GM19452 (cell line): ENCODE results near the gene RNF8.

Experiments used
- ATAC-seq: cut with Tn5 transposase; IDR thresholded peaks from one replicate; pipeline ENCODE4 v1.9.1; 2021; ENCODE audit not compliant: unreplicated experiment

RNF8 gene

DNA sequence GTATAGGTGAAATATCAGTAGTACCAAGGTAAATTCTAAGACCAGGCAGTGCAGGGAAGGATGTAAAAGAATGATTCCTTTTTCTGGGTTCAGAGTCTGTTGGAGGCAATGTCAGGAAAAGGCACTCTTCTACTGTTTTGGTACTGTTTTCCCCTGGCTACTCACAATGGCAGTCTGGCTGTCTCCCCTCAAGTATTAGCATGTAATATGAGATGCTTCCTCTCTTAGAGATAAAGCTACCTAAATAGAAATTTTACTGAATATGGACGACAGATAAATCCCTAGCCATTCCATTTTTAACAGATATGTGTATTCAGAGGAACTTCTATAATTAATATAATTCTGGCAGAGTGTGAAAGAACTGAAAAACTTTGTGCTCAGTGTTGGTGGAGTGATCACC is 3.5 kb downstream of the RNF8 start:
- no peak for ATAC-seq

DNA sequence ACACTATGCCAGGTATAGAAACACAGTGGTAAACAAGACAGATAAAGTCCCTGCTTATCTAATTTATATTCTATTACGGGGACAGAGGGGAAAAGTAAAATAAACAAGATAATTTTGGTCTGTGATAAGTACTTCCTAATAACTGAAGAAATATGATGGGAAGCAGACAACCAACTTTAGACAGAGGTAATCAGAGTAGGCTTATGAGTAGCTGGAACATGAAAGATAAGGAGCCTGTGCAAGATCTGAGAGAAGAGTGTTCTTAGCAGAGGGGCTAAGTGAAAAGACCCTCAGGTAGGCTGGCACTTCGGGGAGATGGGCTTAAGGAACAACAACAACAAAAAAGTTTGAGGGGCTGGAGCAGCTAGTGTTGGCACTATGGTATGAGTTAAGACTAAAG is 4.1 kb downstream of the RNF8 start:
- ATAC-seq, result no peak

- no peak for ATAC-seq
Measured at GRCh38 chr6:37359039-37359438, 5.3 kb downstream of the RNF8 start.

DNA sequence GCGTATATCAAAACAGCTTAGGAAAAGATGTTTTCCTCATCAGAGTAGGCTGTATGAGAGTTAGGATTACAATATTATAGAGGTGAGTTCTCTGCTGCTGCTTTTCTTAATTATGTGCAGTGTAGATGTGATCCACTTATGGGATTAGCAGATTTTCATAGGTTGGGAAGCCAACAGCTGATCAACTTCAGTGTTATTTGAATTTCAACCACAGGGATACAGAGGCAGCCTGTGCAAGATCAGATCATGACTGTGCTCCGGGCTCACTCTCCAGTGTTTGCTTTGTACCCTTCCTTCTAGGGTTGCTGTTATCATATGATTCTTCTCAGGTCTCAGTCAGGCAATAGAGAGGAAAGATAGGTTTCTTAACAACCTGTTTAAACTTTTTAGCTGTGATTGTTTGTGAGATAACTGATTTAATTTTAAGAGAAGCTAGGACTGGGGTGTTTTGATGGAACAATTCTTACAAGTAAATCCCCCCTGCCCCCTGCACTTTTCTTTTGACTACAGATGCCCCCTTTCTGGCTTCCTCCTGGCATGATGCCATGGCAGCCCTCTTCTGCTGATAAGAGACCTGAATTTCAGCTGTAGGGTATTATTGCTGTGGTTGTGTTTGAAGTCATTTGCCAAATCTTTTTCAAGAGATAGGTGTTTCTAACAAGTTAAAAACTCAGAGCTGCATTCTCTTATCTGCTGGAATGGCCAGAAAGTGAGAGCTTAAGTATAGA is 8.5 kb downstream of the RNF8 start:
- ATAC-seq, result no peak

DNA sequence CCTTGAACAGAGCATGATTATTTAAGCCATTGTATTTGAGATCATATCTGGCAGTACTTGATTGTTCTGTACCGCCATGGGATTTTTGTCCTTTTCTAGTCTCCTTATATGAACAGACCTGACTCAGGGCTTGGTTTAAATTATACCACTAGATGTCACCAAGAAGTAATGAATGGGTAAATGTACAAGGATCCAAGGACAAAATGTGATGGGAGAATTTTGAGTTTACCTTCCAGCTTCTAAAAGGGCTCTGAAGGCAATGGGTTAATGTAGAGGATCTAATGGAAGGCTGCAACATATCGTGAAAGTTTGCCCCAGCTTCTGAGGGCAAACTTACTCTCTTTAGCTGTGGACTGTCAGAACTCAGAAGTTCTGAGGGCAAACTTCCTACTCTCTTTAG is 12.0 kb downstream of the RNF8 start:
- no peak for ATAC-seq

GRCh38 chr6:37366910-37367309 is 13.1 kb downstream of the RNF8 start:
- no peak for ATAC-seq

DNA sequence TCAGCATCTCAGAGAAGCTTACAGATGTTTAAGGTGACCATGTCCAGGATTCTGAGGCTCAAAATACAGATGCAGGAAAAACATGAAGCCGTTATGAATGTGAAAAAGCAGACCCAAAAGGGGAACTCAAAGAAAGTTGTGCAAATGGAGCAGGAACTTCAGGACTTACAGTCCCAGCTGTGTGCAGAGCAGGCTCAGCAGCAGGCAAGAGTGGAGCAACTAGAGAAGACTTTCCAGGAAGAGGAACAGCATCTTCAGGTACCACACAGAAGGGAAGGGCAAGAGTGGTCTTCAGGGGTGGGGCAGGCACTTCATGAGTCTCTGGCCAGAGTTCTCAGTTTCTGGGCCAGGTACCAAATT is 15.2 kb downstream of the RNF8 start:
- ATAC-seq, result no peak

- ATAC-seq, result no peak
Measured at GRCh38 chr6:37369321-37370201, 15.8 kb downstream of the RNF8 start.

DNA sequence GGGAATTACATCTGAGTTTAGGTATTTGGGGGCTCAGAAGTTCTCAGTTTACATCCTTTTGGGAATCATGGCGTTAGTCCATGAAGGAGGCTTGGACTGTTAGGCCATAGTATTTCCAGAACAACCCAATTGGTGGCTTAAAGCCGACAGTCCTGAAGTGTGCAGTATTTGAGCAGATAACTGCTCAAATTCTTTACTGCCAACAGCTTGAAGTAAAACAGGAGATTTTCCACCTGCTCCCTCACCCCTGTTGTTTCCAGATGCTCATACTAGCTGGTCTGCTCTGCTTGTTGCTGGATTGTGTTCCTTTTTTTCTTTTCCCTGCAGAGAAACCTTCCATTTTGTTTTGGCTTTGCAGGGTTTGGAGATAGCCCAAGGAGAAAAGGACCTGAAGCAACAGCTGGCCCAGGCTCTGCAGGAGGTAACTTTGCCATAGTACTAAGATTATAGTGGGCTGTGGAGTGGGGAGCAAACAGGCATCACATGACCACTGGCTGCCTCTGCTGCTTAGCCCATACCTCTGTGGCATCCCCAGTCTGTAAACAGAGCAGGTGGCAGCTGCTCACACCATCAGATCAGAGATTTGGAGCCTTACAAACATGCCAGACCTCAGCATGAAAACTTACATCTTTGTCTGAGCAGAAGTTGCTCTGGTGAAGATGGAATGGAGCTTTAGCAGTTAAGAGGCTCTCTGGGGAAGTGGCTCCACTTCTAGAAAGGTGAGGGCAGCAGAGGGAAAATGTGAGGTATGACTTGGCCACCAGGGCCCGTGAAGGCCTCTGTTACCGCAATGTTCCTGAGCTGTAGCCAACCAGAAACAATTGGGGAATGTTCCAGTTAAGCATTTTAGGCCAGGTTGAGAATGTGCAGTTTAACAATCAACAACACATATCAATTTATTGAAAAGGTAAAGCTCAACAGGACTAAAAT is 17.6 kb downstream of the RNF8 start:
- no peak for ATAC-seq

GRCh38 chr6:37372116-37372515 is 18.3 kb downstream of the RNF8 start:
- no peak for ATAC-seq

DNA sequence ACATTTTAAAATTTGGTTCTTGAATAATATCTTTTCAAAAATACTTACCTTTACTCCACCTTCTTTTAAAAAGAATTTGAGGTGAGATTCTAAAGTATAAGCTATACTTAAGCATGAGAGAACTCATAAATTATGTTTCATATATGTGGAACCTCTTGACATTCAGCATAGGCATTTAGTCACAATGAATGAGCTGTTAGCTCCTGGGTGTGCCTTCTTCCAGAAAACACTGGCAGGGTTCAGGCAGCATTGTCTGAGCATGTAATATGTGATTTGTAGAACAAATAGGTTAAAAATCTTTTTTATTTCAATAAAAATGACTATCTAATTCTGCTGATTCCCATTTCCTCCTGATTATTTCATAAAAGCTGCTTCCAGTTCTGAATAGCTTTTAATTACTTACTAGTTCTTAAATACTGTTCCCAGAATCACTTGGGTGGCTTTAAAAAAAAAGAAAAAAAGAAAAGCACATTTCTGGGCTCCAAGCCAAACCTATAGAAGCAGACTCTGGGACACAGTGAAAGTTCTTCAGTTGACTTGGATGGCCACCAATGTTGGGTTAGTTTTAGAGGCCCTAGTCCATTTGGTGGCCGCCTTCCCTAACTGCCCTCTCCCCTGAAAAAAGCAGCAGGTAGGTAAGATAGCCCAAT is 20.2 kb downstream of the RNF8 start:
- no peak for ATAC-seq

- no peak for ATAC-seq
Measured at GRCh38 chr6:37375376-37375775, 21.6 kb downstream of the RNF8 start.

DNA sequence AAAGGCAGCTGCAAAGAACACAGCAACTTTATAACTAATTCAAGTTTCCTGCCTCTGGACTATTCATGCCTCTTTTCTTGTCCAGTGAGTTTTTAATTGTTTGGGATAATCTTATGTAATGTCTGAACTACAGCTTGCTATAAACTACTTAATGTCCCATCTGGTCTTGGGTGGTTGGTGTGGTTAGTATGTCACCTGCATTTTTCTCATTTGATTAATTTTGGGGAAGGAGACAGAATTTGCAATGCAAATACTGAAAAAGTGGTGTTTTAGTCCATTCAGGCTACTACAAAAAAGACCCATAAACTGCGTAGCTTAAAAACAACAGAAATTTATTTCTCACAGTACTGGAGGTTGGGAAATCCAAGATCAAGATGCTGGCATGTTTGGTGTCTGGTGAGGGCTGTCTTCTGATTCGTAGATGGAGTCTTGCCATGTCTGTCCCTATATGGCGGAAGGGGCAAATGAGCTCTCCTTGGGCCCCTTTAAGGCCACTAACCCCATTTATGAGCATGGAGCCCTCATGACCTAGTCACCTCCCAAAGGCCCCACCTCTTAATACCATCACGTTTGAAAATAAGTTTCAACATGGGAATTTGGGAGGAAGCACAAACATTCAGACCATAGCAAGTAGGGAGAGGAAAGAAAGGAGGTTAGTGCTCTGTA is 22.4 kb downstream of the RNF8 start:
- ATAC-seq, result no peak

- no peak for ATAC-seq
Measured at GRCh38 chr6:37381579-37381978, 27.8 kb downstream of the RNF8 start.

DNA sequence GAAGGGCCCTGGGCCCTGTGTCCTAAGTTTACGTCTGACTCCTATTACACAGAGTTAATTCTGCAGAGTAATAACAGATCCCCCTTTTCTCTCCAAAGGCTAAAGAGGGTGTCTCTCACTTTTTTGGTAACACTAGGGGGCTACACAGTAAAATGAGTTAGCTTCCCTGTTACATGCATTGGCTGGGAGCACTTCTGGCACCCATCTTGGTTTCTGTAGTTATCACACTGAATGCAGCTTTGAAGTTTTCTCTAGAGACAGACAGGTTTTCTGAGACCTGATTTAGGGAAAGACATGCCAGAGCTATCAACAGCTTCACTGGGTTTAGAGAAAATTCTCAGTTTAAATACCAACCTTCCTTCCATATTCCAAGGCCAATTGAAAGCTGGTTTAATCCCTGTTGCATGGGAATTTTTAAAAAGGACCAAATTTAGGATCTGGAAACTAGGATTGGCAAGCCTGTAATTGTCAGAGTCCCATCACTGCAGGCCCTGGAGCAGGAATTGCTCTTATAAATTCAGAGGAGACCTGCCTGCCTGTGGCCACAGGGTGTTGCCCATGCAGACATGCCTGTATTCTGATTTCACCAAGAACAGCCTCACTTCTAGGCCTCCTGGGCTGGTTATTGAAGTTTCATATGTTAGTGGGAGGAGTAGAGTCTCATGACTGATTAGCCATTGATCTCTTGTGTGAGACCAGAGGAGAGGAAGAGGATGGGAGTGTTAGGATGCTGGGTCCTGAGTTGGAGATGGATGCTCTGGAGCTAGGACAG is 29.4 kb downstream of the RNF8 start:
- no peak for ATAC-seq

GRCh38 chr6:37388578-37388977 is 34.8 kb downstream of the RNF8 start:
- no peak for ATAC-seq

DNA sequence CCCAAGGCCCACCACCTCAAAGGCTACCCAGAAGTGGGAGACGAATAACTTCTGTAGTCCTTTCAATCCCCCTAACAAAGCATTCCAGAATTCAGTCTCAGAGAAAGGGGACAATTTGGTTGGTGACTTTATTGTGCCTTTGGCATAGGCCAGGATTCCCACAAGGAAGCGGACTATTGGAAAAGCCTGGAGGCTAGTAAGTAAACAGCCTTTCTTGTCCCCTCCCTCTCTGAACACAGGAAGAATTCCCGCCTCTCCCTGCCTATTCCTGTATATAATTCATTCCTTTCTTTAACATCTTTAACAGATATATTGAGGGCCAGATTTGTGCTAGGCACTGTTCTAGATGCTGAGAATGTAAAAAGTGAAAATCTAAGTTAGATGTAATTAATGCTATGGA is 36.1 kb downstream of the RNF8 start:
- no peak for ATAC-seq

DNA sequence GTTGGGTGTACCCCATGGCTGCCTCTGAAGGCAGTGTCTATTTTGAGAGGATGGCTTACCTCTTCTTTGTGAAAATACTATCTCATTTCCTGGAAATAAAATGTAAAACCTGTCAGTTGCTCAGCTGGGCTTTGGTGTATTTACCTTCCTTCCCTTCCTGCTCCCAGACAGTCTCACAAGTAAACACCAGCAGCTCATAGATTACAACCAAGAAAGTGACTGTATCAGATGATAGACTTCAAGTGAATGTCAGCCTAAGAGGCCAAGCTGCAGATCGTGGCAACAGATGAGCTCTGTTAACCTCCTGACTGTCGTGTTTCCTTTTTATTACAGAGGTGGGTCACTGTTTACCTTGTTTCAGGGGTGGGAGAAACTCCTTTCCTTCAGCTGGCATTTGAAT is 37.3 kb downstream of the RNF8 start:
- ATAC-seq, result no peak

DNA sequence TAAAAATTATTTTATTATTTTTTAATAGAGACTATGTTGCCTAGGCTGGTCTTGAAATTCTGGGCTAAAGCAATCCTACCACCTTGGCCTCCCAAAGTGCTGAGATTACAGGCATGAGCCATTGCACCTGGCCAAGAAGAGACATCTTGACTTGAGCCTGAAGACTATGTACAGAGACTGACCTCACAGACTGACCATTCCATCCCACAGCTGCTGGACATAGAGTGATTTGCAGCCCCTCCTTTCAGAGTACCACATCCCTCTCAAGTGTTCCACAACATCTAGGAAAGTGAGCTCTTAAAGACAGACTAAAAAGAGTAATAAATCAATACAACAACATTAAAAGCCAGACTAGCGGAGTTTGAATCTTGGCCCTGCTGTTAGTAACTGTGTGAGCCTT is 39.0 kb downstream of the RNF8 start:
- ATAC-seq, result no peak
